Endothelial cell of umbilical vein (primary cell): ENCODE data around the gene SV2C. TPM values are rescaled to one million over a fixed set of nuclear protein-coding genes. Genes with fewer than 3 reads are reported as not detected.
A peak's percentile ranks its signal among the peaks of the same experiment; 100 is the strongest.

Experiments
- BruUV-seq: library from RNA; stranded (reverse); fragments of 400-500 nt; replicated peaks from 2 replicates; lab custom pipeline; 2021; lab: Mats Ljungman, UMichigan
- CTCF ChIA-PET: fragments of 300-600, 350-600 bp; sonication (Branson Sonifier 250); formaldehyde crosslinking; loops from one replicate; lab custom pipeline; 2021; ENCODE audit warnings: antibody characterized with exemption, inconsistent platforms; lab: Charles Lee
- POLR2A ChIA-PET: fragments of 300-600, 350-600 bp; sonication (Branson Sonifier 250); formaldehyde crosslinking; loops from one replicate; lab custom pipeline; 2021; ENCODE audit warnings: antibody characterized with exemption, inconsistent platforms; lab: Charles Lee
- DNase-seq: peaks from one replicate; pipeline ENCODE4 v3.0.0-alpha.2; 2011; ENCODE audit warnings: low read depth, low spot score
- FAIRE-seq: peaks from 2 replicates; lab custom pipeline; 2011; peaks lifted over from hg19 to GRCh38; lab: Jason Lieb, UNC
- H2AFZ ChIP-seq: 2 replicates; pipeline ENCODE4 v1.6.0; 2012; ENCODE audit warnings: low read depth, low read length, control low read depth, inconsistent platforms
- H3K27ac ChIP-seq: 2 replicates; pipeline ENCODE4 v1.5.1; 2011; ENCODE audit warnings: low read depth, mild to moderate bottlenecking, control low read depth, low read length, moderate library complexity; ENCODE audit not compliant: insufficient read depth
- H3K27me3 ChIP-seq, 2 experiments: 2 replicates each; pipeline versions ENCODE4 v1.6.0 to v1.6.1; 2011; ENCODE audit warnings: low read length in 2 of 2, mixed read lengths in 1 of 2; ENCODE audit not compliant: control insufficient read depth in 2 of 2, insufficient read depth in 2 of 2
- H3K36me3 ChIP-seq, 2 experiments: 2 replicates in 1 of 2; 3 replicates in 1 of 2; pipeline ENCODE4 v1.5.1; 2011; ENCODE audit warnings: low read length in 2 of 2, mild to moderate bottlenecking in 1 of 2, moderate library complexity in 1 of 2; ENCODE audit not compliant: control insufficient read depth in 2 of 2, insufficient read depth in 2 of 2; ENCODE audit errors: extremely low read depth in 1 of 2
- H3K4me1 ChIP-seq: 3 replicates; pipeline ENCODE4 v1.5.1; 2011; ENCODE audit warnings: mild to moderate bottlenecking, low read length; ENCODE audit not compliant: control insufficient read depth, insufficient read depth; ENCODE audit errors: extremely low read depth
- H3K4me2 ChIP-seq: 2 replicates; pipeline ENCODE4 v1.6.1; 2011; ENCODE audit warnings: low read length, control low read depth, mixed read lengths; ENCODE audit not compliant: insufficient read depth
- H3K4me3 ChIP-seq, 3 experiments: fragments of 200-600 bp in 1 of 3; sonication (generic), shearing (Covaris generic) in 1 of 3; replicated peaks in 1 of 3; 2 replicates each; pipeline ENCODE4 v1.5.1; 2011 to 2016; ENCODE audit warnings: control low read depth in 3 of 3, low read length in 3 of 3, mild to moderate bottlenecking in 2 of 3, inconsistent platforms in 1 of 3, low read depth in 1 of 3, moderate library complexity in 1 of 3; ENCODE audit not compliant: insufficient read depth in 1 of 3
- H3K79me2 ChIP-seq: 2 replicates; pipeline ENCODE4 v1.6.0; 2012; ENCODE audit warnings: low read length, inconsistent platforms; ENCODE audit not compliant: control insufficient read depth, insufficient read depth
- H3K9ac ChIP-seq: replicated peaks from 2 replicates; pipeline ENCODE3; 2011; ENCODE audit warnings: low read length, control low read depth; ENCODE audit not compliant: insufficient read depth; ENCODE audit errors: extremely low read depth
- H3K9me1 ChIP-seq: replicated peaks from 3 replicates; pipeline ENCODE4 v1.6.0; 2011; ENCODE audit warnings: mild to moderate bottlenecking, low read length; ENCODE audit not compliant: control insufficient read depth, insufficient read depth; ENCODE audit errors: extremely low read depth
- H3K9me3 ChIP-seq: replicated peaks from 2 replicates; pipeline ENCODE4 v1.5.1; 2012; ENCODE audit warnings: low read length, inconsistent platforms; ENCODE audit not compliant: control insufficient read depth, insufficient read depth
- H4K20me1 ChIP-seq: replicated peaks from 2 replicates; pipeline ENCODE3; 2011; ENCODE audit warnings: mild to moderate bottlenecking, low read length; ENCODE audit not compliant: control insufficient read depth, insufficient read depth; ENCODE audit errors: extremely low read depth
- EZH2 ChIP-seq: IDR thresholded peaks from 2 replicates; pipeline ENCODE4 v1.6.1; 2012; ENCODE audit warnings: borderline replicate concordance, low read depth, mild to moderate bottlenecking, moderate library complexity, low read length, inconsistent platforms; ENCODE audit not compliant: severe bottlenecking
- FOS ChIP-seq: IDR thresholded peaks from 2 replicates; pipeline ENCODE4 v1.6.1; 2011; ENCODE audit warnings: mild to moderate bottlenecking, low read length, moderate library complexity, borderline replicate concordance; ENCODE audit not compliant: insufficient read depth
- GATA2 ChIP-seq: IDR thresholded peaks from 2 replicates; pipeline ENCODE4 v1.7.0; 2011; ENCODE audit warnings: low read depth, mild to moderate bottlenecking, moderate library complexity, mixed read lengths, low read length; ENCODE audit not compliant: insufficient read length, insufficient read depth
- JUN ChIP-seq: IDR thresholded peaks from 2 replicates; pipeline ENCODE4 v1.6.1; 2011; ENCODE audit warnings: borderline replicate concordance, low read depth; ENCODE audit not compliant: insufficient read length, insufficient read depth
- MYC ChIP-seq: IDR thresholded peaks from one replicate; pipeline ENCODE4 v1.6.1; 2011; ENCODE audit warnings: mild to moderate bottlenecking, low read depth, low read length
- POLR2A ChIP-seq: IDR thresholded peaks from 2 replicates; pipeline ENCODE4 v1.6.1; 2012; ENCODE audit warnings: low read depth, mild to moderate bottlenecking, control low read depth, low read length
- POLR2AphosphoS5 ChIP-seq: IDR thresholded peaks from 2 replicates; pipeline ENCODE4 v1.6.1; 2012; ENCODE audit warnings: low read depth, mild to moderate bottlenecking, control low read depth, low read length, moderate library complexity; ENCODE audit not compliant: insufficient read depth
- dilution Hi-C: fragments of 300-500 bp; cut with MboI; formaldehyde crosslinking; loops from one replicate; pipeline ENCODE4 v1.15.0; 2019; ENCODE audit warnings: low sequenced_read_pairs; ENCODE audit not compliant: extremely low pct_ligation_motif_present
- intact Hi-C: fragments of 100-400 bp; cut with micrococcal nuclease; formaldehyde crosslinking; loops from one replicate; pipeline ENCODE4 v1.10.0; 2022
- polyA plus RNA-seq, 4 experiments: library from polyadenylated mRNA; depleted of rRNA in 3 of 4; stranded (reverse) in 3 of 4; unstranded in 1 of 4; fragments of >200 nt; gene quantifications; 2 replicates each; pipeline versions ENCODE4 v1.2.1 to v1.2.3, GENCODE V29; 2011 to 2012; ENCODE audit warnings: missing spikeins in 1 of 4
- total RNA-seq: library from RNA; stranded (reverse); gene quantifications from 2 replicates; pipeline ENCODE4 v1.2.3, GENCODE V29; 2021
- TF ChIP-seq, protein P1 (sequence below): IDR thresholded peaks from 2 replicates; pipeline ENCODE4 v1.6.1; 2011; ENCODE audit not compliant: insufficient read depth, insufficient read length
- TF ChIP-seq, protein P2 (sequence below), 2 donors: IDR thresholded peaks; 1 replicate in 1 of 2; 2 replicates in 1 of 2; pipeline ENCODE4 v1.5.1; 2011; ENCODE audit warnings: low read length in 2 of 2, mild to moderate bottlenecking in 2 of 2, moderate library complexity in 2 of 2, control low read depth in 1 of 2, inconsistent platforms in 1 of 2, low read depth in 1 of 2; ENCODE audit not compliant: insufficient read depth in 1 of 2; ENCODE audit errors: extremely low read depth in 1 of 2

The SV2C gene
- total and polyA plus RNA-seq, 2 donors (not counting 3 experiments of a cell fraction or from before 2014, with no cell fraction given) = not detected

DNA sequence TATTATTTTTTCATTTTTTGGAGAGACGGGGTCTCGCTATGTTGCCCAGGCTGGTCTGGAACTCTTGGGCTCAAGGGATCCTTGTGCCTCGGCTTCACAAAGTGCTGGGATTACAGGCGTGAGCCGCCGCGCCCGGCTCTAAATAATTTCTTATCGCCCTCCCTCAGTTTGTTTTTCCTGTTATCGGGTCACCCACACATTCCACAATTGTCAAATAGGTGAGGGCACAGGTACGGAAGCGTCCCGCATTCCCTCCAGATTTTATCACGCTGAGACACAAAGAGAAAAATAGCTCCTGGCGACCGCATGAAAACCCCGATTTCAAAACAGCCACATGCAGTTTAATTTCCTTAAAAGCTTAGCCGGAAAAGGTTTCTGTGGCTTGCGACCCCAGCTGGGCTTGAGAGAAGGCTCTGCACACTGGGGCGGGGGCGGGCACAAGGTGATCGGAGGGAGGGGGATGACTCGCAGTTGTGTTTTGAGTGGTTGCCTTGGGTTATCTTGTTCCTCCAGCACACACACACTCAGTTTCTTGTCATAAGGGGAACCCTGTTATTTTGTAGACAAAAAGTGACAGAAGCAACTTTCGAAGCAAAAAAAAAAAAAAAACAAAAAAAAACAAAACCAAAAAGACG lies 319.2 kb downstream of the SV2C start:
- H3K4me2 ChIP-seq = peak overlapping the region; percentile 74
- no peaks in the 10 kb centered on the region for H3K9me1 ChIP-seq
- H3K9ac ChIP-seq = no peak overlapping the region
- FAIRE-seq (no peak), DNase-seq (peak; percentile 13)
- BruUV-seq = no TSS peak
- dilution Hi-C loops (no loop called here), intact Hi-C loops (loop anchor here (5.0 kb wide), 1 partner anchor 240 kb away; no protein-coding TSS in a partner anchor)
- CTCF ChIA-PET = interaction anchor here (0.7 to 1.7 kb wide), 4 partner anchors 74 to 372 kb away, joined by 3 to 6 read pairs (median 4); no protein-coding TSS in a partner anchor
- no peaks in the 10 kb centered on the region for H3K79me2 ChIP-seq
- H3K9me3 ChIP-seq = no peaks in the 10 kb centered on the region
- TF ChIP-seq, protein P1, sequence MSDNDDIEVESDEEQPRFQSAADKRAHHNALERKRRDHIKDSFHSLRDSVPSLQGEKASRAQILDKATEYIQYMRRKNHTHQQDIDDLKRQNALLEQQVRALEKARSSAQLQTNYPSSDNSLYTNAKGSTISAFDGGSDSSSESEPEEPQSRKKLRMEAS = no peak
- TF ChIP-seq POLR2AphosphoS5 (no peak), FOS (no peak)
- no peak overlapping the region for H2AFZ ChIP-seq
- no peaks in the 10 kb centered on the region for H3K36me3 ChIP-seq
- H3K27me3 ChIP-seq = peaks cover 34 to 55% of the 10 kb centered on the region in 2 experiments
- peak overlapping the region; percentile 42 to 70 (median 50) for H3K4me3 ChIP-seq
- peaks cover 7% of the 10 kb centered on the region for H3K4me1 ChIP-seq
- no peak overlapping the region for H3K27ac ChIP-seq
- no peaks in the 10 kb centered on the region for H4K20me1 ChIP-seq
- POLR2A ChIA-PET = no interaction called here

DNA sequence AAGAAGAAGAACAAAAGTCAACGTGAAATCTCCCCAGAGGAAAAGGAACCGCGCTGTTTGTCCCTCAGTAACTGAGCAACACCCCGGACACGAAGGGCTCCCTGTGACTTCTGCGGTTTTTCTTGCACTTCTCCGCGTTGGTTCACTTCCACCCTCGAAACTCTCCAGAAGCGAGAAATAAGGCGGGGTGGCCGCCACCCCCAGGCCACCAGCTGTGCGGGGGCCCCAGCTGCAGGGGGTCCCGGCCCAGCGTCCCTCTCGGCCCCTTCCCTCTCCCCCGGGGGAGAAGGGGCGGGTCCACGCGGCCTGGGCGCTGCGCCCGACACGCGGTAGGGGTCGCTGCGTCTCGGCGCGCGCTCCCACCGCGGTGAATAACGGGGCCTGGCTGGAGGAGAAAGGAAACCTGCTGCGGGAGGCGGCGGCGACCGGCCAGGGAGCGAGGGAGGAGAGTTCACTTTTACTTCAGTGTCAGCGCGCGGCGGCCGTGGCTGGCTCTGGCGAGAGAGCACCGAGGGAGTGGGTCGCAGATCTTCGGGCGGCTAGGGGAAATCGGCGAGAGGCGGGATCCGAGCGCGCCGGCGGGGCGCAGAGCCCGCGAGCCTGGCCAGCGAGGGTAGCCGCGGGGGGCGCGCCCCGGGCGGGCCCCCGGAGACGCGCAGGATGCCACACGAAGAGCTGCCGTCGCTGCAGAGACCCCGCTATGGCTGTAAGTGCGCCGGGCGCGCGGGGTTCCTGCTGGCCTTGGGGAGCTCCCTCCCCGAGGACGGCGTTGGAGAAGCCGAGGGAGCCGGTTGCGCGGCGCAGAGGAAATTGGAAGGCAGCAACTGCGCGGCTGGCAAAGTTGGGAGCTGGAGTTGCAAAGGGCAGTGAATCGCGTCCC lies 319.9 kb downstream of the SV2C start, which contains the start of gene IQGAP2:
TSS of gene IQGAP2 (plus strand) at position 400 of the 880 bp plus-strand sequence. CDS start at position 661, 261 bp downstream.
- FAIRE-seq = peak; percentile 4
- no peaks in the 10 kb centered on the region for H3K36me3 ChIP-seq
- intact Hi-C loops = loop anchor here (1.0 to 5.0 kb wide), 3 partner anchors 180 to 371 kb away; no protein-coding TSS in a partner anchor

More for the DNA sequence above, 319.9 kb downstream of the SV2C start, which contains the start of gene IQGAP2:
- peak; percentile 51 for DNase-seq
- Histone ChIP-seq H3K9me1 (no peaks in the 10 kb centered on the region), H3K4me1 (peaks cover 7% of the 10 kb centered on the region), H3K9me3 (no peaks in the 10 kb centered on the region), H3K4me3 (peak within 1 kb of the TSS; percentile 42 to 70 (median 50)), H3K4me2 (peak within 1 kb of the TSS; percentile 74), H3K79me2 (no peaks in the 10 kb centered on the region), H2AFZ (peak within 1 kb of the TSS; percentile 85), H4K20me1 (no peaks in the 10 kb centered on the region), H3K27ac (no peak within 1 kb of the TSS), H3K9ac (no peak within 1 kb of the TSS), H3K27me3 (peaks cover 34 to 54% of the 10 kb centered on the region in 2 experiments)
- TF ChIP-seq, protein P2, sequence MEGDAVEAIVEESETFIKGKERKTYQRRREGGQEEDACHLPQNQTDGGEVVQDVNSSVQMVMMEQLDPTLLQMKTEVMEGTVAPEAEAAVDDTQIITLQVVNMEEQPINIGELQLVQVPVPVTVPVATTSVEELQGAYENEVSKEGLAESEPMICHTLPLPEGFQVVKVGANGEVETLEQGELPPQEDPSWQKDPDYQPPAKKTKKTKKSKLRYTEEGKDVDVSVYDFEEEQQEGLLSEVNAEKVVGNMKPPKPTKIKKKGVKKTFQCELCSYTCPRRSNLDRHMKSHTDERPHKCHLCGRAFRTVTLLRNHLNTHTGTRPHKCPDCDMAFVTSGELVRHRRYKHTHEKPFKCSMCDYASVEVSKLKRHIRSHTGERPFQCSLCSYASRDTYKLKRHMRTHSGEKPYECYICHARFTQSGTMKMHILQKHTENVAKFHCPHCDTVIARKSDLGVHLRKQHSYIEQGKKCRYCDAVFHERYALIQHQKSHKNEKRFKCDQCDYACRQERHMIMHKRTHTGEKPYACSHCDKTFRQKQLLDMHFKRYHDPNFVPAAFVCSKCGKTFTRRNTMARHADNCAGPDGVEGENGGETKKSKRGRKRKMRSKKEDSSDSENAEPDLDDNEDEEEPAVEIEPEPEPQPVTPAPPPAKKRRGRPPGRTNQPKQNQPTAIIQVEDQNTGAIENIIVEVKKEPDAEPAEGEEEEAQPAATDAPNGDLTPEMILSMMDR (IDR thresholded peaks at IDR 0.05; ENCODE audit: extremely low read depth in 1 of 2, insufficient read depth in 1 of 2, low read depth in 1 of 2, low read length in 2 of 2) = peak; percentile 66 to 82
- TF ChIP-seq GATA2 (no peak), MYC (no peak), POLR2A (no peak), EZH2 (no peak), JUN (no peak), POLR2AphosphoS5 (no peak), FOS (no peak)
- TF ChIP-seq, protein P1 = no peak
- BruUV-seq = no TSS peak
- ChIA-PET CTCF (interaction anchor here (0.6 to 1.7 kb wide), 9 partner anchors 9 to 371 kb away, joined by 3 to 7 read pairs (median 4); no protein-coding TSS in a partner anchor), POLR2A (no interaction called here)
- dilution Hi-C loops = no loop called here
